Smooth muscle cell (in vitro differentiated cells): Measurements from ENCODE around the gene MLXIPL. TPM values are rescaled to one million over a fixed set of nuclear protein-coding genes. Genes with fewer than 3 reads are reported as not detected.

Source experiments
- DNase-seq: peaks from one replicate; lab custom pipeline; 2025; ENCODE audit not compliant: unreplicated experiment; lab: John Stamatoyannopoulos, UW
- H2AFZ ChIP-seq: fragments of 200-600 bp; sonication (generic); 2 replicates; pipeline ENCODE4 v1.6.0; 2016; ENCODE audit warnings: antibody characterized with exemption, low read depth, mild to moderate bottlenecking
- H3F3A ChIP-seq: fragments of 200-600 bp; sonication (generic); 2 replicates; pipeline ENCODE4 v1.6.0; 2017; ENCODE audit warnings: antibody characterized with exemption, low read depth
- H3K27ac ChIP-seq: fragments of 200-600 bp; sonication (generic); 2 replicates; pipeline ENCODE4 v1.5.1; 2016; ENCODE audit warnings: low read depth, mild to moderate bottlenecking
- H3K27me3 ChIP-seq: fragments of 200-600 bp; sonication (generic); 2 replicates; pipeline ENCODE4 v1.6.1; 2016; ENCODE audit warnings: low read depth, mild to moderate bottlenecking
- H3K36me3 ChIP-seq: fragments of 200-600 bp; sonication (generic); 2 replicates; pipeline ENCODE4 v1.5.1; 2016; ENCODE audit warnings: low read depth
- H3K4me1 ChIP-seq: fragments of 200-600 bp; sonication (generic); 2 replicates; pipeline ENCODE4 v1.5.1; 2016; ENCODE audit warnings: low read depth
- H3K4me2 ChIP-seq: fragments of 200-600 bp; sonication (generic); 2 replicates; pipeline ENCODE4 v1.6.0; 2016; ENCODE audit warnings: mild to moderate bottlenecking
- H3K4me3 ChIP-seq: fragments of 200-600 bp; sonication (generic); 2 replicates; pipeline ENCODE4 v1.5.1; 2016; ENCODE audit warnings: mild to moderate bottlenecking
- H3K79me2 ChIP-seq: fragments of 200-600 bp; sonication (generic); 2 replicates; pipeline ENCODE4 v1.6.0; 2016; ENCODE audit warnings: low read depth, mild to moderate bottlenecking
- H3K9ac ChIP-seq: fragments of 200-600 bp; sonication (generic); 2 replicates; pipeline ENCODE4 v1.6.0; 2016; ENCODE audit warnings: low read depth
- H3K9me3 ChIP-seq: fragments of 200-600 bp; sonication (generic); replicated peaks from 2 replicates; pipeline ENCODE4 v1.5.1; 2016; ENCODE audit warnings: low read depth
- H4K20me1 ChIP-seq: fragments of 200-600 bp; sonication (generic); 2 replicates; pipeline ENCODE4 v1.6.0; 2016; ENCODE audit warnings: low read depth
- WGBS: methylation state at CpG from one replicate; pipeline ENCODE4 v1.1.7; 2016; ENCODE audit warnings: low lambda C conversion rate; 5-methylcytosine and 5-hydroxymethylcytosine counted together
- polyA plus RNA-seq: library from polyadenylated mRNA; unstranded; fragments of >200 nt; fragmentation: Nextera tagmentation; extraction: Ambion mirVana; gene quantifications from 2 replicates; pipeline ENCODE4 v1.2.1, GENCODE V29; 2016
- total RNA-seq: library from RNA; depleted of rRNA; stranded (reverse); fragments of >200 nt; gene quantifications from 2 replicates; pipeline ENCODE4 v1.2.3, GENCODE V29; 2014
- TF ChIP-seq, protein P1 (sequence below): fragments of 200-600 bp; sonication (generic); IDR thresholded peaks from 2 replicates; pipeline ENCODE4 v1.5.1; 2017; ENCODE audit warnings: borderline replicate concordance, mild to moderate bottlenecking, antibody characterized with exemption; ENCODE audit not compliant: insufficient read depth, poor library complexity, severe bottlenecking

The MLXIPL gene
- total and polyA plus RNA-seq, 2 experiments from 2014 or later: not detected

DNA sequence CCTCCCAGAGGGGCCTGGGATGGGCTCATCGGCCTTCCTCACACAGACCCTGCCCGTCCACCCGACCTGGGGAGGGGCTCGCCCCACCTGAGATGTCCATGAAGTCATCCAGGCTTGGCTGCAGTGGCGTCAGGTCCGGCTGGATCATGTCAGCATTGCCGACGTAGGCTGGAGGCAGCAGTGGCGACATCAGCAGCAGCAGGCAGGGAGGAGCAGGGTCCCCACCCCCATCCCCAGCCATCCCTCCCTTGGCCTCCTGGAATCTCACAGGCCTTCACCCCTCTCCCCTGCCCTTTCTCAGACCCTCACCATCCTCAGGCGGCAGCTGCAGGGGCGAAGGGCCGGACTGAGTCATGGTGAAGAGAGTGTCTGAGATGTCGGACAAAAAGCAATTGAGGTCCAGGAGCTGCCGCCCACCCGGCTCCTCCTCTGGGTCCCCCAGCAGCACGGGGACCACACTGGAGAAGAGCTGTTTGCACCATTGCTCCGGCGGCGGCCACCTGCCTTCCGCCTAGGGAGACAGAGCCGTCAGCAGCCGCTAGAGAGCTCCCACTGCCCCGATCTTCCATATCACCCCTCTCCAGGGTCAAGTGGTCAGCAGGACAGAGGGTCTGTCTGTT lies 18.6 kb downstream of the MLXIPL start:
- 84% methylated on average over 23 of the region's 23 CpGs for WGBS
- Histone ChIP-seq H3K4me2 (no peak overlapping the region), H3K27ac (no peak overlapping the region), H3K9ac (no peak overlapping the region), H2AFZ (no peak overlapping the region), H3K36me3 (no peaks in the 10 kb centered on the region), H4K20me1 (no peaks in the 10 kb centered on the region), H3F3A (no peaks in the 10 kb centered on the region), H3K9me3 (no peaks in the 10 kb centered on the region), H3K27me3 (no peaks in the 10 kb centered on the region), H3K4me3 (no peak overlapping the region), H3K79me2 (no peaks in the 10 kb centered on the region), H3K4me1 (no peaks in the 10 kb centered on the region)
- DNase-seq: no peak
- TF ChIP-seq, protein P1, sequence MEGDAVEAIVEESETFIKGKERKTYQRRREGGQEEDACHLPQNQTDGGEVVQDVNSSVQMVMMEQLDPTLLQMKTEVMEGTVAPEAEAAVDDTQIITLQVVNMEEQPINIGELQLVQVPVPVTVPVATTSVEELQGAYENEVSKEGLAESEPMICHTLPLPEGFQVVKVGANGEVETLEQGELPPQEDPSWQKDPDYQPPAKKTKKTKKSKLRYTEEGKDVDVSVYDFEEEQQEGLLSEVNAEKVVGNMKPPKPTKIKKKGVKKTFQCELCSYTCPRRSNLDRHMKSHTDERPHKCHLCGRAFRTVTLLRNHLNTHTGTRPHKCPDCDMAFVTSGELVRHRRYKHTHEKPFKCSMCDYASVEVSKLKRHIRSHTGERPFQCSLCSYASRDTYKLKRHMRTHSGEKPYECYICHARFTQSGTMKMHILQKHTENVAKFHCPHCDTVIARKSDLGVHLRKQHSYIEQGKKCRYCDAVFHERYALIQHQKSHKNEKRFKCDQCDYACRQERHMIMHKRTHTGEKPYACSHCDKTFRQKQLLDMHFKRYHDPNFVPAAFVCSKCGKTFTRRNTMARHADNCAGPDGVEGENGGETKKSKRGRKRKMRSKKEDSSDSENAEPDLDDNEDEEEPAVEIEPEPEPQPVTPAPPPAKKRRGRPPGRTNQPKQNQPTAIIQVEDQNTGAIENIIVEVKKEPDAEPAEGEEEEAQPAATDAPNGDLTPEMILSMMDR: no peak

DNA sequence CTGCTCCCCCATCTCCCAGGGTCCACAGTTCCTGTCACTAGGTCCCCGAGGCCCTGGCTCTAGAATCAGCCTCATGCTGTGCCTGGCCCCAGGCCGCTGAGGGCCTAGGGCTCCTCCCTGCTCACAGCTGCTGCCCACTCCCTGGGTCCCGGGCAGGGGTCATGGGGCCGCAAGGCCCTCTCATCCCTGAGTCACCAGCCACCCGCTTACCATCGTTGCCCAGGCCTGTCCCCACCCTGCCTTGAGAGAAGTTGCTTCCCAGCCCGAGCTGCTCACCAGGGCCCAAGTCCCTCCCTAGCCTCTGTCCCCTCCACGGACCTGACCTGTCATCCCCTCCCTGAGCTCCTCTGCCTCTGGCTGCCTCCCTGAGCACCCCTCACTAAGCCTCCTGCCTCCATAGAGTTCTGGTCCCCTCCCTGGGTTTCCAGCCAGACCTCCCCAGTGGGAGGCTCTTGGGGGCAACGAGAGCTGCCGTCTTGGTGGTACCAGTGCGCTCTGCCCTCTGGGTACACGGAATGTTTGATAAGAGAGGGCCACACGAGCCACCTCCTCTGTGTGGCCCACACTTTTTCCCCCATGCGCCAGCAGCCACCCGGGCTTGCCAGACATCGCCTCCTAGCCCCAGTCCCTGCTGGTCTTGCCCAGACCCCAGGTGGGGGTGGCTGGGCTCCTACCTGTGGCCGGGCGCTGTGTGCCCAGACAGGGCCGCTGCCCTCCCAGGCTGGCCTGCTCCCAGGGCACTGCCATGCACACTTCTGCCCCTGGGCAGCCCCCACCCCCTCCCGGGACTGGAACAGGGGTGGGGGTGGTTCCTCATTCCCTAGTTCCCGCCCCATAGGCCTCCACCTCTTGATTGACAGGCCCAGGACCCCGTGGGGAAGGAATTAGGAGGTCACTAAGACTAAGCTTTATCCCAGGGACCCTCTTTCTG lies 21.3 kb downstream of the MLXIPL start:
- H3F3A ChIP-seq: no peaks in the 10 kb centered on the region
- H3K4me2 ChIP-seq: no peak overlapping the region
- no peaks in the 10 kb centered on the region for H3K9me3 ChIP-seq
- H3K79me2 ChIP-seq: no peaks in the 10 kb centered on the region
- H3K9ac ChIP-seq: no peak overlapping the region
- no peaks in the 10 kb centered on the region for H3K27me3 ChIP-seq
- no peak overlapping the region for H2AFZ ChIP-seq
- H3K36me3 ChIP-seq: no peaks in the 10 kb centered on the region
- H3K4me1 ChIP-seq: no peaks in the 10 kb centered on the region
- H4K20me1 ChIP-seq: no peaks in the 10 kb centered on the region
- no peak overlapping the region for H3K4me3 ChIP-seq
- TF ChIP-seq, protein P1: no peak
- 86% methylated on average over 22 of the region's 22 CpGs for WGBS
- H3K27ac ChIP-seq: no peak overlapping the region
- no peak for DNase-seq

DNA sequence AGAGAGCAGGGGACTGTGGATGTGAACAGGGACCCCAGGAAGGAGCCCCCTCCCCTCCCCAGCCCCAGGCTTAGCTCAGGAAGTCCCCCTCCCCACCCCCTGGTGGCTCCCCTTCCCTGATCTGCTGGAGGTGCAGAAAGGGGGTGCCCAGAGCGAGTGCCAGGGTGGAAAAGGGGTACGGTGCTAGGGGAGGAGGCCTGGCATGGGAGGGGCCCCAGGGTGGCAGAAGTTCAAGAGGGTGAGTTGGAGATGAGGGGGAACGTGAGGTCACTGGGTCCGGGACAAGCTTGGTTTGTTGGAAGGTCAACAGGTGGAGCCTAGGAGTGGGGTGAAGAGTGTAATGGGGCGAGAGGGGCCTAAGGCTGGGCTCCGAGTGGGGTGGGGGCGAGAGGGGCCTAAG lies 24.4 kb downstream of the MLXIPL start:
- Histone ChIP-seq H3K27me3 (no peaks in the 10 kb centered on the region), H3K36me3 (no peaks in the 10 kb centered on the region), H2AFZ (no peak overlapping the region), H3F3A (no peaks in the 10 kb centered on the region), H4K20me1 (no peaks in the 10 kb centered on the region), H3K4me2 (no peak overlapping the region), H3K79me2 (no peaks in the 10 kb centered on the region), H3K9ac (no peak overlapping the region), H3K9me3 (no peaks in the 10 kb centered on the region), H3K4me3 (no peak overlapping the region), H3K27ac (no peak overlapping the region), H3K4me1 (no peaks in the 10 kb centered on the region)
- TF ChIP-seq, protein P1: no peak
- DNase-seq: no peak
- 92% methylated on average over 4 of the region's 7 CpGs for WGBS
